Retina (tissue), 1 donor: ENCODE data around the gene FARS2.
A peak's percentile ranks its signal among the peaks of the same experiment; 100 is the strongest.
"Not testable (repeated sequence)": the region's sequence is repeated elsewhere in the genome, so short reads cannot be mapped to it uniquely, and the experiment has no call there.

Experiments
- DNase-seq: peaks from one replicate; pipeline ENCODE4 v3.0.0-alpha.2; 2016

The FARS2 gene

DNA sequence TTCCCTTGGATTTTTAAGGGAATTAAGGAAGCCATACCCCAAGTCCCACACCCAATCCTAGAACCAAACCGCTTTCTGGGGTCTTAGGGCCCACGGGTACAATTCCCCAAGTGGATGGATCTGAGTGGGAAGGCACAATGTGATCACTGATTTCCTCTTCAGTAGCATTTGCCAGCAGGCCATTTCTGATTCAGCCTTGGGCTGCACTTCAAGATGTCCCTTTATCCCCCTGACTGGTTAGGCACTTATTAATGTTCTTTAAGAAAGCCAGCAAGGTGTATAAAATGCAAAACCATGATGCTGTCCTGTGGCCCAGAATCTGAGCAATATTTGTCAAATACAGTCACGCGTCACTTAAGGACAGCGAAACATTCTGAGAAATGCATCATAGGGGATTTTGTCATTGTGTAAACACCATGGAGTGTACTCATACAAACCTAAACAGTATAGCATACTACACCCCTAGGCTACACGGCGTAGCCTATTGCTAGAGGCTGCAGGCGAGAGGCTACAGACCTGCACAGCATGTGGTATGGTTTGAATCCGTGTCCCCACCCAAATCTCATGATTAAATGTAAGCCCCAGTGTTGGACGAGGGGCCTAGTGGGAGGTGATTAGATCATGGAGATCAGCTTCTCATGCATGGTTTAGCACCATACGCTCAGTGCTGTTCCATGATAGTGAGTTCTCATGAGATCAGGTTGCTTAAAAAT lies 511.3 kb downstream of the FARS2 start:
- peak; percentile 71 for DNase-seq

- no peak for DNase-seq
Observed at GRCh38 chr6:5776104-5776503, 514.8 kb downstream of the FARS2 start.

DNA sequence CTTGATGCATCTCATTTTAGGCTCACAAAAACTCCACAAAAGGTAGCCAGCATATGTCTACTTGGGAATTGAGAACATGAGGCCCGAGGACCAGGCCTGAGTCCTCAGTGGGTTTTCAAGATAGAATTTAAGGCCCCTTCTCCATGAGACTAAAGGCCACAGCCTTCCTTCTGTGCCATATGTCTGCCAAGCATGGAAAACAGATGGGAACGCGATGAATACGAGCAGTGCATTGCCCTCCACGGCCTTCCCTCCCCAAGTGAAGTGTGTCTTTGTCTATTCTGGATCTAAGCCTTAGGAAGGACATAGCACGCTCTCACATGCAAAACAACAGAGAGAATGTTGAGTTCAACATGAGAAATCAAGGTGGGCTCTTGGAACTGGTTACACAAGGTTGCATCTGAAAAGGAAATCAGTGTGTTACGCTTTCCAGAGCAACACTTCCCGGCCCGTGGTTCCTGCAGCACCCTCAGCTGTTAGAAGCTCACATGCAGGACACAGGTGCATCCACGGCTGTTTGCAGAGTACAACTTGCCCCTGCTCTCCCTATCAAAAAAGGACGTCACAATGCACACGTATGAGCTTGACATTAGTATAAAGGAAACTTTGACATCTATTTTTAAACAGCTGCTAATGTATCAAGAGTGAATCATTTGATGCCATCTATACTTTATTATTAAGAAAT lies 515.5 kb downstream of the FARS2 start:
- DNase-seq = no peak

GRCh38 chr6:5778317-5778857 lies 517.1 kb downstream of the FARS2 start:
- DNase-seq = peak; percentile 60

DNA sequence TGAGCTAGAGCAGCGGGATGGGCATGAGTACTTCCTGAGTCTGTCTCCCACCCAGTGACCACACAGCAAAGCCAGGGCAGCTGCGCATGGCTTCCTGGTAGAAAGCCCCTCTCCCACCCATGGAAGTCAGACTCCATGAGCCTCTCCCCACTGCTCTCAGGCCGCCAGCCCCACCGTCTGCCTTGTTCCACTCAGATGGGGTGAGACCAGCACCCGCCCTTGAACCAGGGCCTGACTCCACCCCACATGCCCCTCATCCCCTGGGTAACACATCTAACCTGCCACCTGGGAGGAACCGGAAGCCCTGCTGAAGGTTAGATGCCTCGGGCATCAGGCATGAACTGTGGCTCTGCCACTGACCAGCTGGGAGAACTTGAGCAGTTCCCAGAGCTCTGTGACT lies 517.6 kb downstream of the FARS2 start:
- DNase-seq = no peak

- peak; percentile 62 for DNase-seq
Observed at GRCh38 chr6:5781019-5781418, 519.7 kb downstream of the FARS2 start.

DNA sequence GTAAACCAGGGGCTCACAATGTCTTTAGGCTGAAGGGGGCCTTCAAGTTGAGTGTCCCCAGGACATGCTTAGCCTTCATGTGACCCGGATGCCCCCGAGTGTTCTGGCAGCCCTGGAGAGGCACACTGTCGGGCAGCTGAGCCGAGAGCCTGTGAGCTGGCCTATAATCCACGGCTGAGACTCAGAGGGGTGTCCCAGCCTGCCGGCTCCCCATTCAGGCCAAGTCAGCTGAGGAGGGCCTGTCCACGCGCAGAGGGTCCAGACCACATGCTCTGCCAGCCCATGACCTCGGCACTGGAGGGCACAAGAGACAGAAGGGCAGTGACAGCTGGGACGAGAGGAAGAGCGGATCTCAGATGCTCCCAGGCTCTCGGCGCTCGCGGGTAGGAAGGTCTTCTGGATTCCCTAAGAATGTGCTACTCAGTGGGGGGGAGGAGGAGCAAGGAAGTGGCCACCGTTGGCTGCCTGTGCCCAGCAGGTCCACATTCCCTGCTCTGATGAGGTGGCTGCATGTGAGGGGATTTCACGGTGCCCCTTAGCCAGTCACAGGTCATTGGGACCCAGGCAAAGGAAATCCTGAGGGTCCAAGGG lies 520.7 kb downstream of the FARS2 start:
- no peak for DNase-seq

DNA sequence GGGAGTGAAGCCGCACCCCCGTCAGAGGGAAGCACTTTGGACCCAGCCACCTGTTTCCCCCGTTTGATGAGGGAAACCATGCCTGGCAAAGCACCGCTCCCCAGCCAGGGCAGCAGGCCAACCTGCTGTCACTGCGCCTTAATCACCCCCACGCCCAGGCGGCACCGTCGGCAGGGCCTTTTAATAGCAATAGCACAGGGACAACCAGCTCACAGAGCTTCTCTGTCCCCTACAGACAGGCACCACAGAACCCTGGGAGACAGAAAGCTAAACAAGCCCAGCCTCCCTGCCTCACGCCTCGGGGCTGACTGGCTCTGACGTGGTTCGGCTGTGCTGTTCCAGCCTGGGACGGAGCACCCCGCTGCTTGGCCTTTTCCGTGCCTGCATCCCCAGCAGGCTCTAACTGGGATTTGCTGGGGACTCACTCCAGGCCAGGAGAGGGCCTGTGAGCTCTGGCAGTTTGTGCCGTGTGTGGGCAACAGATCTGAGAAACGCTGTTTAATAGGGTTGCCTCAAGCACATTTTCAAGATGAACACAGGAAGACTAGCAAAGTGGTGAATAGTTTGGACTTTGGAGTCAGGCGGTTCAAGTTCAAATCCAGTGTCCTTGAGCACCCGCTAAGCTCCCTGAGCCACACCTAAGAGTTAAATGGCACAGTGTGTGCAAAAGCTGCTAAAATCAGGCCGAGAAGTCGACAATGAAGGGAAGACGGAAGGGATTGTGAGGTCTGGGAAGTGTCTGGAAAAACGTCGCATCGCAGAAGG lies 521.7 kb downstream of the FARS2 start:
- no peak for DNase-seq

DNA sequence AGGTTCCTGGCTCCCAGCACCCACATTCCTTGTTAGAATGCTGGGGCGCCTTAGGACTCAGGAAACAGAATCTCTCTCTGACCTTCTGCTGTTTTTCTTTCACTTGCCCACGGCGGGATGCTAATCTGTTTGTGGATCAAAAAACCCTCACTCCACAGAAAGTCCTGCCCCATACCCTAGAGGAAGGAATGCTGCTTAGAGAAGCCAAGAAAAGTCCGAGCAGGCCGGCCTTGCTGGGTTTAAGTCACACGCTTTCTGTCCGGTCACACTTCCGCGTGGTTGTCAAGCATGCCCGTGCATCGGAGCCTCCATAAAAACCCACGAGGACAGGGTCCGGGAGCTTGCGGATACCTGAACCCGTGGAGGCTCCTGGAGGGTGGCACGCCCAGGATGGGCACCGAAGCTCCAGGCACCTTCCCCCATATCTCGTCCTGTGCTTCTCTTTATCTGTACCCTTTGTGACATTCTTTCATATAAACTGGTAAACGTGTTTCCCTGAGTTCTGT lies 522.3 kb downstream of the FARS2 start:
- DNase-seq = no peak

DNA sequence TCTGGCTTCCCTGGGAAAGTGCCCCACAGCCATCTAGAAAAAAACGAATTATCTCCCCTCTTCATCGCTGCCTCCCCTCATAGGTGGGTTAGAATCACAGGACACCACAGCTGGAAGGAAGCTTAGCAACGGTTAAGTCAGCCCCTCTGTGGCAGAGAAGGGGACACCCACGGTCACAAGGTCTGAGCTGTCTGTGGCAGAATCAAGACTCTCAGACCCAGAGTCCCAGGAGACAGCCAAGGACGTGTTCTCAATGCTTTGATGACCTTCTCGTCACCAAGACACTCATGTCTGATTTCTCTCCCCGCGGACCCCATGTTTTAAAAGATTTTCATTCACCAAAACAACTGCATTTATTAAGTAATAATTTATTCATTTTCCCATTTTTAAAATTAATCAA lies 523.9 kb downstream of the FARS2 start:
- no peak for DNase-seq

- no peak for DNase-seq
Observed at GRCh38 chr6:5786321-5786968, 525.1 kb downstream of the FARS2 start.

GRCh38 chr6:5786969-5787720 lies 525.8 kb downstream of the FARS2 start:
- no peak for DNase-seq

DNA sequence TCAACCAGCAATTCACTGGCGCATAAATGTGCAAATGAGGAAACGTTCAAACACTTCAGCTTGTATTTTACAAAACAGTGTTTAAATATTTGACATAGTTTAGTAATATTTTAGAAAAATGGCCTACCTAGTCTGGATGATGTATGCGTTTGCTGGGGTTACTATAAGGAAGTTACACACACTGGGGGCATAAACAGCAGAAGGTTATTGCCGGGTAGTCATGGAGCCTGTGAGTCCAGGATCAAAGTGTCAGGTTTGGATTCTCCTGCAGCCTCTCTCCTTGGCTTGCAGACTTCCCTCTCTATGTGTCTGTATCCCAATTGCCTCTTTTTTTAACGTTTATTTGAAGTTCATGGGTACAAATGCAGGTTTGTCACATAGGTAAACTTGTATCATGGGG lies 528.1 kb downstream of the FARS2 start:
- DNase-seq = not testable (repeated sequence)

DNA sequence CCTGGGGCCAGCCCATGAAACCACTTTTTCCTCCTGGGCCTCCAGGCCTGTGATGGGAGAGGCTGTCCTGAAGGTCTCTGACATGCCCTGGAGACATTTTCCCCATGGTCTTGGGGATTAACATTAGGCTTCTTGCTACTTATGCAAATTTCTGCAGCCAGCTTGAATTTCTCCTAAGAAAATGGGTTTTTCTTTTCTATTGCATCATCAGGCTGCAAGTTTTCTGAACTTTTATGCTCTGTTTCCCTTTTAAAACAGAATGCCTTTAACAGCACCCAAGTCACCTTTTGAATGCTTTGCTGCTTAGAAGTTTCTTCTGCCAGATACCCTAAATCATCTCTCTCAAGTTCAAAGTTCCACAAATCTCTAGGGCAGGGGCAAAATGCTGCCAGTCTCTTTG lies 535.2 kb downstream of the FARS2 start:
- DNase-seq = not testable (repeated sequence)

- not testable (repeated sequence) for DNase-seq
Observed at GRCh38 chr6:5806406-5806805, 545.1 kb downstream of the FARS2 start.

DNA sequence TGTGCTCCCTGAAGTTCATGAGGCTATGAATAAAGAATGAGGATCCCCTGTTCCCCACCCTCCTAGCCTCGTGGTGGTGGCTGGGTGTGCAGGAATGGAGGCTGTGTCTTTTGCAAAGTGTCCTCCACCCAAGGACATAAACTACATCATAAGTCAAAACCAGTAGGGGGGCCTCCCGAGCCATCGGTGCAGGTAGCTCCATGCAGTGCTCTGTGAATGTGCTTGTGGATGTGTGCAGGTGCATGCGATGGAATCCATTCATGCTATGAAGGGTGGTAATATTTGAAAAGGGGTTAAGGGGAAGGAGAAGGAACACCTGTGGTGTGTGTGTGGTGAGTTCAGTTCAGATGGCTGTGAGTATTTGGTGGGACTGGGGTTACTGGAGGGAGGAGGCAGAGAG lies 548.1 kb downstream of the FARS2 start:
- no peak for DNase-seq

GRCh38 chr6:5811997-5812396 lies 550.7 kb downstream of the FARS2 start:
- DNase-seq = no peak

DNA sequence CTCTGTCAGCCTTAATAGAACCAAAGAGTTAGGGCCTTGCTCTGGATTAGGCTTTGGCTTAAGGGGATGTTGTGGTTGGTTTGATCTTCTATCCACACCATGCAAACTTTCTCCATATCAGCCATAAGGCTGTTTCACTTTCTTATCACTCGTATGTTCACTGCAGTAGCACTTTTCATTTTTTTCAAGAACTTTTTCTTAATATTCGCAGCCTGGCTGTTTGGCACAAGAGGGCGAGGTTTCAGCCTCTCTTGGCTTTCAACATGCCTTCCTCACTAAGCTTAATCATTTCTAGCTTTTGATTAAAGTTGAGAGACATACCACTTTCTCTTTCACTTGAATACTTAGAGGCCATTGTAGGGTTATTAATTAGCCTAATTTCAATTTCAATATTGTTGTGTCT lies 552.3 kb downstream of the FARS2 start:
- no peak for DNase-seq

DNA sequence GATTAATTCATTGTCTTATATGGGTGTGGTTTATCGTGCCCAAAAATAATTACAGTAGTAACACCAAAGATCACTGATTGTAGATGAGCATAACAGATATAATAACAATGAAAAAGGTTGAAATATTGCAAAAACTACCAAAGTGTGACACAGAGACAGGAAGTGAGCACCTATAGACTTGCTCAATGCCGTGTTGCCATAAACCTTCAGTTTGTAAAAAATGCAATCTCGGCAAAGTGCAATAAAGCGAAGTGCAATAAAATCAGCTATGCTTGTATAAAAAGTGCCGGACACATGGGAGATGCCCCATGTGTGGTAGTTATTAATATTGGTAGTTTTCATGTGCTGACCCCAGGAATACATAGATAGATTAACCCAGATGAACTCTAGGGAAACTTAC lies 552.8 kb downstream of the FARS2 start:
- DNase-seq = no peak

- no peak for DNase-seq
Observed at GRCh38 chr6:5814901-5815300, 553.6 kb downstream of the FARS2 start.

- no peak for DNase-seq
Observed at GRCh38 chr6:5817869-5818268, 556.6 kb downstream of the FARS2 start.

- DNase-seq = no peak
Observed at GRCh38 chr6:5818959-5819358, 557.6 kb downstream of the FARS2 start.
